Measurements from ENCODE around the gene RAB11FIP3. TPM values are rescaled to one million over a fixed set of nuclear protein-coding genes. Genes with fewer than 3 reads are reported as not detected.

The RAB11FIP3 gene
- total RNA-seq, 2 donors from 2014 or later = 33.2 to 93.2 TPM

DNA sequence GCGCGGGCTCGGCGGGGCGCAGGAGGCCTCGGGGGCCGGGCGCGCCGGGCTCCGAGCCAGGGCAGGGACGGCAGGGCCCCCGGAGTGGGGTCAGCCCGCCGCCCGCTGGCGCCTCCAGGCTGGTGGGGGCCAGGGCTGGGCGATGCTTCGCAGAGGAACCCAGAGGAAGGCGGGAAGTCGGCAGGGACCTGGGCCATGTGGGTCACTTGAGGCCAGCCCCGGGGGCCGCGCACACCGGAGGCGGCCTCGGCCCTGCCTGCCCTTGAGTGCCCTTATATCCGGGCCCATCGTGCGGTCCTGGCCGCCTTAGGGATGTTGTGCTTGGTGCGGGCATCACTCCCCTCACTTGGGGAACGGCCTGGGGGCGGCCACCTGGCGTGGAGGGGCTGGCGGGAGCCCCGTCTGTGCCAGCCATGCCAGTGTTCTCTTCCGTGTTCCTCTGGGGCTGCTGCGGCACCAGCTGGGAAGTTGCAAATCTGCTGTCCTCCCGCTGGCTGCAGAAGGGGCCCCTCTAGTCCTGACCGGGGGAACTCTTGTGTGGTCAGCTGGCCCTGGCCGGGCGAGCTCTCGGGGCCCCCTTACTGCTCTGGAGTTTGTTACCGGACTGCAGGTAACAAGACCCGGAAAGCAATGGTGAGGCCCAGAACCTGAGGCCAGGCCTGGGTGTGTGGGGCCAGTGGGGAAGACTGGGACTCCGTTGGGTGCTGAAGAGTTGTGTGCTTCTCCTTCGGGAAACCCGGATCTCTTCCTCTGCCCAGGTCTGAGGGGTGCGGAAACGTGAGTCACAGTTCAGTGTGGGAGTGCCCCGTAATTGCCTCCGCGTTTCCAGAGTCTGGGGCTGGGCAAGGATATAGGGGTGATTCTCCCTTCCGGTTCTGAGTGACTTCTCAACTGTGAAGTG, 102.9 kb downstream of the RAB11FIP3 start:
- no peak for DNase-seq (ENCODE audit: low spot score)
- peak; percentile 48 for TF ChIP-seq POLR2A (IDR thresholded peaks at IDR 0.05)
- no peak for TF ChIP-seq POLR2AphosphoS5 (IDR thresholded peaks at IDR 0.05)
- TF ChIP-seq, protein P1, sequence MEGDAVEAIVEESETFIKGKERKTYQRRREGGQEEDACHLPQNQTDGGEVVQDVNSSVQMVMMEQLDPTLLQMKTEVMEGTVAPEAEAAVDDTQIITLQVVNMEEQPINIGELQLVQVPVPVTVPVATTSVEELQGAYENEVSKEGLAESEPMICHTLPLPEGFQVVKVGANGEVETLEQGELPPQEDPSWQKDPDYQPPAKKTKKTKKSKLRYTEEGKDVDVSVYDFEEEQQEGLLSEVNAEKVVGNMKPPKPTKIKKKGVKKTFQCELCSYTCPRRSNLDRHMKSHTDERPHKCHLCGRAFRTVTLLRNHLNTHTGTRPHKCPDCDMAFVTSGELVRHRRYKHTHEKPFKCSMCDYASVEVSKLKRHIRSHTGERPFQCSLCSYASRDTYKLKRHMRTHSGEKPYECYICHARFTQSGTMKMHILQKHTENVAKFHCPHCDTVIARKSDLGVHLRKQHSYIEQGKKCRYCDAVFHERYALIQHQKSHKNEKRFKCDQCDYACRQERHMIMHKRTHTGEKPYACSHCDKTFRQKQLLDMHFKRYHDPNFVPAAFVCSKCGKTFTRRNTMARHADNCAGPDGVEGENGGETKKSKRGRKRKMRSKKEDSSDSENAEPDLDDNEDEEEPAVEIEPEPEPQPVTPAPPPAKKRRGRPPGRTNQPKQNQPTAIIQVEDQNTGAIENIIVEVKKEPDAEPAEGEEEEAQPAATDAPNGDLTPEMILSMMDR (IDR thresholded peaks at IDR 0.05) = no peak
- Histone ChIP-seq H3K4me3 (peak overlapping the region; percentile 47 to 66), H3K27me3 (replicated peaks; ENCODE audit: insufficient read depth) (no peaks in the 10 kb centered on the region), H3K4me1 (replicated peaks) (peaks cover 24% of the 10 kb centered on the region), H3K9me3 (no peaks in the 10 kb centered on the region), H3K27ac (peak overlapping the region; percentile 53 to 61), H3K36me3 (no peaks in the 10 kb centered on the region)
- WGBS = 3% methylated on average over 12 of the region's 55 CpGs
- intact Hi-C loops (cut with DNase I) = no loop called here

DNA sequence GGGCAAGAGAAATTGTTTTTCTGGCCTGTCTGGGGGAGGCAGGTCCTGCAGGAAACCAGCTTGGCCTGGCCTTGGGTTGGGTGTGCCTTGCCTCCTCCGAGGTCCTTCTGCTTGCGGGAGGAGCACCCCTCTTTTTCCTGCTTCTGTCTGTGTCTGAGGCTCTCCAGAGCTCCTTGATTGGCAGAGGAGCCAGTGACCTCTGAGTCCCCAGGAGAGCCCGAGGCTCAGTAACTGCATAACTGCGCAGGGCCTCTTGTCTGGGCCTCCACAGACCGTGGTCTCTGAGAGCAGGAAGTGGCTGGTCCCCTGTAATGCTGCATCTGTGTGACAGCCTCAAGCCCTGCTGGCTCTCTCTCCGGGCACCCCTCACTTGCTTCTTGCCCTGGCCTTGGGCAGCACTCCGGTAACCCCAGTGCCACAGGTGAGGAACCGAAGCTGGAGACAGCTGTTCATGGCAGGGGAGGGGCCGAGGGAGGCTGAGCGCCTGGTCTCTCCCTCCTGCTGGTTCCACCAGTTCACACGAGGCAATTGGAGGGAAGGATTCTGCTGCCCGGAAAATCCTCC, 103.6 kb downstream of the RAB11FIP3 start:
- Histone ChIP-seq H3K27ac (peak overlapping the region in 1 of 2 donors; percentile 61), H3K4me3 (peak overlapping the region; percentile 47 to 66), H3K9me3 (no peaks in the 10 kb centered on the region), H3K36me3 (no peaks in the 10 kb centered on the region), H3K27me3 (replicated peaks; ENCODE audit: insufficient read depth) (no peaks in the 10 kb centered on the region), H3K4me1 (replicated peaks) (peaks cover 27% of the 10 kb centered on the region)
- DNase-seq (ENCODE audit: low spot score) = no peak
- 50% methylated on average over 12 of the region's 12 CpGs for WGBS
- no peak for TF ChIP-seq POLR2A (IDR thresholded peaks at IDR 0.05)
- TF ChIP-seq, protein P1 (IDR thresholded peaks at IDR 0.05) = no peak
- intact Hi-C loops (cut with DNase I) = no loop called here

DNA sequence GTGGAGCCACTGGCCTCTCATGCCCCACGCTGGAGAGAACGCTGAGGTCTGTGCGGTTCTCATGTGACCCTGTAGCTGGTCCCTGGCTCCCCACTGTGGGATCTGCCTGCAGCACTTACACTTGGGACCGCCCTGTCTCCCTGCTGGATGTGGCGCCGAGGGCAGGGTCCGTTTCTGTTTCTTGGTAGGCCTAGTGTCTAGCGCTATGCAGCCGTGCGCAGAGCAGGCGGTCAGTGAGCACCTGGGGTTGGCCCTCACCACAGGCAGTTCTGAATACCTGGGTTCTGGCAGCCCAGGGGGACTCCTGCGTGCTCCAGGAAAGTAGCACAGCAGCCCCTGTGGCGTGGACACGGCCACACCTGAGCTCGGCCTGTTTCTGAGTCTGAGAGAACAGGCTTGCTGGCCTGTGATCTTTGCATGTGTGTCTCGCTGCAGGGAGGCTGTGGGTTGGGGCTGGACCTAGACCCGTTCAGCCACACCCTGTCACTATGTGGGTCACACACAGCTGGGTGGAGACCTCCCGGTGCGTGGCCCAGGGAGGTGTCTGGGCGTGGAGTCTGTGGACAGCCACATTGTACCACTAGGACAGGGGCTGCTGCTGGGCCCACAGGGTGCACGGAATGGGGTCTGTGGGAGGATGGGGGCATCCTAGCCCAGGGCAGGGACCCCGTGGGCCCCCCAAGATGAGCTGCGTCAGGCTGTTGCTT, 104.8 kb downstream of the RAB11FIP3 start:
- WGBS = 92% methylated on average over 23 of the region's 23 CpGs
- Histone ChIP-seq H3K36me3 (no peaks in the 10 kb centered on the region), H3K4me1 (replicated peaks) (peaks cover 25% of the 10 kb centered on the region), H3K27ac (no peak overlapping the region), H3K9me3 (no peaks in the 10 kb centered on the region), H3K27me3 (replicated peaks; ENCODE audit: insufficient read depth) (no peaks in the 10 kb centered on the region), H3K4me3 (no peak overlapping the region)
- TF ChIP-seq POLR2A (IDR thresholded peaks at IDR 0.05) = no peak
- TF ChIP-seq, protein P1 (IDR thresholded peaks at IDR 0.05) = no peak
- no peak for TF ChIP-seq POLR2AphosphoS5 (IDR thresholded peaks at IDR 0.05)
- no peak for DNase-seq (ENCODE audit: low spot score)
- intact Hi-C loops (cut with DNase I) = no loop called here

DNA sequence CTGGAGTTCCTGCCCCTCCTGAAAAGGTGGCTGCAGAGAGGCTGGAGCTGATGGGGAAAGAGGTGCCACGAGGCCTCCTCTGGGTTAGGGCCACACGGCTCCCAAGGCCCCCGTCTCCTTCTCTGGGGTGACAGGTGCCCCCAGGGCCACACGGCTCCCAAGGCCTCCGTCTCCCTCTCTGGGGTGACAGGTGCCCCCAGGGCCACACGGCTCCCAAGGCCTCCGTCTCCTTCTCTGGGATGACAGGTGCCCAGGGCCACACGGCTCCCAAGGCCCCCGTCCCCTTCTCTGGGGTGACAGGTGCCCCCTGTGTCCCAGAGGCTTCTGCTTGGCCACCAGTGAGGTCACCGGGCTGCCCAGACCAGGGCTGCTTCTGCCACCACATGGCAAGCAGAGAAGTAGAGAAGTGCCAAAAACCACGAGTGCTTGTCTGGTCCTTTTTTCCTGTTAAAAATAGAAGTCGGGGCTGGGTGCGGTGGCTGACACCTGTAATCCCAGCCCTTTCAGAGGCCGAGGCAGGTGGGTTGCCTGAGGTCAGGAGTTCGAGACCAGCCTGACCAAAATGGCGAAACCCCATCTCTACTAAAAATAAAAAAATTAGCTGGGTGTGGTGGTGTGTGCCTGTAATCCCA, 106.2 kb downstream of the RAB11FIP3 start:
- Histone ChIP-seq H3K27me3 (replicated peaks; ENCODE audit: insufficient read depth) (no peaks in the 10 kb centered on the region), H3K4me3 (no peak overlapping the region), H3K9me3 (no peaks in the 10 kb centered on the region), H3K4me1 (replicated peaks) (peaks cover 12% of the 10 kb centered on the region), H3K36me3 (no peaks in the 10 kb centered on the region), H3K27ac (no peak overlapping the region)
- DNase-seq (ENCODE audit: low spot score) = no peak
- 93% methylated on average over 15 of the region's 16 CpGs for WGBS
- TF ChIP-seq, protein P1 (IDR thresholded peaks at IDR 0.05) = no peak
- TF ChIP-seq POLR2AphosphoS5 (IDR thresholded peaks at IDR 0.05) = no peak
- TF ChIP-seq POLR2A (IDR thresholded peaks at IDR 0.05) = no peak
- intact Hi-C loops (cut with DNase I) = no loop called here

All from prostate gland (tissue), 2 donors.